Endometrial microvascular endothelial cells (primary cell): ENCODE results near the gene UXT. TPM values are rescaled to one million over a fixed set of nuclear protein-coding genes. Genes with fewer than 3 reads are reported as not detected.

Experiments
- in situ Hi-C: cut with HindIII; loops from 2 replicates; pipeline ENCODE4 v1.10.0; 2017; ENCODE audit warnings: low sequenced_read_pairs, low pct_unique_long_range_greater_than_20kb; ENCODE audit errors: inconsistent ontology term
- total RNA-seq: library from RNA; depleted of rRNA; stranded (reverse); fragments of >200 nt; gene quantifications from one replicate; pipeline ENCODE4 v1.2.3, GENCODE V29; 2015; ENCODE audit errors: inconsistent ontology term

UXT gene
- total RNA-seq, 1 donor from 2014 or later: 115 TPM

GRCh38 chrX:47650164-47651042, 8.6 kb downstream of the UXT start, which contains the start of gene ELK1:
TSS of gene ELK1 (minus strand) at chrX:47650563. CDS start at chrX:47641441, 9,122 bp downstream.
- in situ Hi-C loops: no loop called here

DNA sequence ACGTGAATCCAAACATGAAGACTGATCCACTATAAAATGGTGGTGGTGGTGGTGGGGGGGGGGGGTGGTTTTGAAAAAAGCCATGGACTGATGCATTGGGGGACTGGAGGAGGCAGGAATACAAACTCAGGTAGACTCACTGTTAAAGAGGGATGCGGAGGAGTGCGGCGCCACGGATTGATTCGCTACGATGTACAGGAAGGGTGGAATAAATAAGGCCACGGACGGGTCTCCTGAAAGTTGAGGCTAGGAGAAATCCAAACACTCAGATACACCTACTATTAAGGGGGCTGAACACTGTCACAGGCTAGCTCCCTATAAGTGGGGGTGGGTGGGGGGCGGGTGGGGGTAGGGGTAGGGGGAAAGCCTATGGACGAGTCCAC, 9.2 kb downstream of the UXT start:
- in situ Hi-C loops: no loop called here

- in situ Hi-C loops: no loop called here
These were observed 9.7 kb downstream of the UXT start for GRCh38 chrX:47649271-47649670.

DNA sequence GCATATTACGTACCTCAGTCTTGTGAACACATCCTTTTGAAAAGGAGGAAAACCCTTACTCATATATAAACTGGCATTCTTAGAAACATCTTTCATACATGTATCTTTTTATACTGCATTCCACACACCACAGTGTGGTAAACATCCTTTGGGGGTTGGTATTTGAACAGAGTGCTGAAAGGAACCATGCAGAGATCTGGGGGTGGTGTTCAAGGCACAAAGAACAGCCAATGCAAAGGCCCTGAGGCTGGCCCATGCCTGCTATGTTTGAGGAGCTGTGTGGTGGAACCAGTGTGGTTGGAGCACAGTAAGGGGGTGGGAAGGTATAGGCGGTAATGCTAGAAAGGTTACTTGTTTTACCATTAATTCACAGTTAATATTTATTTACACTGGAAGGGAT, 10.6 kb downstream of the UXT start:
- in situ Hi-C loops: no loop called here

DNA sequence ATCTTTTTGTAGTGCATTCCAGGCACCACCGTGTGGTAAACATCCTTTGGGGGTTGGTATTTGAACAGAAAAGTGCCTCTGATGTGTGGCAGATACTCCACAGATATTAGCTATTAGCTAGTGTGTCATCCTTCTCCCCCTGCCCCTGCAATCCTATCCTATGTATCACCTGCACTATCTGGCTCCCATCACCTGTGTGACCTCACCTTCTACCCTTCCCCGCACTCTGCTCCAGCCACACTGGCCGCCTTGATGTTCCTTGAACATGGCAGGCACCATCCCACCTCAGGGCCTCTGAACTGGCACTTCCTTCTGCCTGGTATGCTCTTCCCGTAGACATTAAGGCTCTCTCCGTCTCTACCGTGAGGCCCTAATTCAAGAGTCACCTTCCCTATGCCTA, 12.3 kb downstream of the UXT start:
- in situ Hi-C loops: no loop called here

DNA sequence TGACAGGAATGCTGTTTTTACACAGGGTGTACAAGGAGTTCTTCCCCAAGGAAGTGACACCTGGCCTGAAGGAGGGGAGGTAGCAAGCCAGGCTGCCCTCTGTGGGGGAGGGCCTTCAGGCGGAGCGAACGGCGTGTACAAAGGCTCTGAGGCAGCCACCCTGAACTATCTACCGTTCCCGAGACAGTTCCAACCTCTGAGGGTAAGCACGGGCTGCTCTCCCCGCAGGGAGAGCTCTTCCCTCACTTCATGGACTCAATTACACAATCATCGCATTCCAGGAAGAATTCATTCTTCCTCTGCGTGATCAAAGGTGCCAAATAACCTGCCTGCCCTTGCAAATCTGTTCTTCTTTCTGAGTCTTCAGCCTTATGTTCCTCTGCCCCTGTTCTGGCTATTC, 13.4 kb downstream of the UXT start:
- in situ Hi-C loops: no loop called here

- in situ Hi-C loops: no loop called here
These were observed 14.4 kb downstream of the UXT start for GRCh38 chrX:47644557-47645091.

DNA sequence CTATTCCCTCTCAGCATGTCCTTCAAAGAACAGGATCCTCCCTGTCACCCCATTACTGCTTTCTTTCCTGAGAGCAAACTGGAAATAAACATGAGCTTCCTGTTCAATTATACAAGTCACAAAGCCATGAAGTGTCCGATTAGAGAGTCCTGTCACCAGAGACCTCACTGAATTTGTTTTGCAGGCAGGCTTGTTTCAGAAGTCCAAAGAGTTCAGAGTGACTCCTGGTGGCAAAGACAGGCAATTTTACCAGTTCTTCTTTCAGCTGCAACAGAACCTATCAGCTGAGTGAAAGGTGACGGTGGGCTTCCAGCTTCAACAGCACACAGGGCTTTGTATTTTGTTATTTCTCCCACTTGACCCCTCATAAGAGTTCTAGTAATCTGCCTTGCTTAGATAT, 15.1 kb downstream of the UXT start:
- in situ Hi-C loops: no loop called here

DNA sequence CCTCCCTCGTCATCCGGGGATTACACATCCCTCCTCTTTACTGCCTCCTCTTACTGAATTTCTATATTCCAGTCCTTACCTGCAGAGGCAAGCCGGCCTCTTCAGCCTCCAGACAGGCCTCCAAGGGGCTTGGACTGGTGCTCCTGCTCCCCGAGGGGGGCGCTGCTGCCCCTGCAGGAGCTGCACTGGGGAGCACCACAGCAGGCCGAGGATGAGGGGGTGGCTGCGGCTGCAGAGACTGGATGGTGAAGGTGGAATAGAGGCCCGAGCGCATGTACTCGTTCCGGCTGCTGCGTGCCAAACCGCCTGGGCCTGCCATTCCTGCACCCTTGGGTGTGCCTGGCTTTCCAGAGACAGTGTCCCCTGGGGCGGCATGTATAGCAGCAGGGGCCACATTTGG, 20.2 kb downstream of the UXT start:
- in situ Hi-C loops: no loop called here

- in situ Hi-C loops: no loop called here
These were observed 21.3 kb downstream of the UXT start for GRCh38 chrX:47637546-47638195.

- in situ Hi-C loops: no loop called here
These were observed 24.0 kb downstream of the UXT start for GRCh38 chrX:47634871-47635575.

GRCh38 chrX:47633689-47634590, 25.0 kb downstream of the UXT start:
- in situ Hi-C loops: no loop called here

- in situ Hi-C loops: no loop called here
These were observed 26.3 kb downstream of the UXT start for GRCh38 chrX:47632666-47633065.

DNA sequence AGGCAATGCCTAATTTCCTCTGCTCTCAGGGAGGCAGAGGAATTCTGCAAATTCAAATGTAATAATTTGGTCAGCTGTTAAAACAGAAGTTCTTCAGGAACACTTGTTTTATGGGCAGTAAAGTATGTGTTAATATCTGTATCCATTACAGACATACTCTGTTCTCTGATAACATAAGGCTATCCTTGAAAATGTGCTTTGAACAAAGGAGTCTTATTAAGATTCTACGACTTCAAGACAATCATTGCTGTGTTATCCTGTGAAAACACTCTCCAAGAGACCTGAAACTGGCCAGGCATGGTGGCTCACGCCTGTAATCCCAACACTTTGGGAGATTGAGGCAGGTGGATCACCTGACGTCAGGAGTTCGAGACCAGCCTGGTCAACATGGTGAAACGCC, 27.3 kb downstream of the UXT start:
- in situ Hi-C loops: no loop called here

- in situ Hi-C loops: no loop called here
These were observed 29.4 kb downstream of the UXT start, which contains the start of gene CFP for GRCh38 chrX:47629419-47630200. TSS of gene CFP (minus strand) at chrX:47629930. CDS start at chrX:47629844, 86 bp downstream.

DNA sequence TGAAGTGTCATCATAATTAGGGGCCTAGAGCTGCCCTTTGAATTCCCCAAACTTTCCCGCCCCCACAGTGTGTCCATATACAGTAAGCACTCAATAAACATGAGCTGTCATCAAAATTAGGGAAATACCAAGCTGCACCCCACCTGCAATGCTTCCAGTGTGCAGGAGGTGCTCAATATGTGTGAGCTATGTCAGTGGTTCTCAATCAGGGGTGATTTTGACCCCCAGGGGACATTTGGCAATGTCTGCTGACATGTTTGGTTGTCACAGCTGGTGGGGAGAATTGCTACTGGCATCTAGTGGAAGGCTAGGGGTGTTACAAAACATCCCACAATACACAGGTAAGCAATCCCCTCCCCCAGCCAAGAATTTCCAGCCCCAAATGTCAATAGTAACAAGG, 30.0 kb downstream of the UXT start:
- in situ Hi-C loops: no loop called here

GRCh38 chrX:47625365-47625764, 33.6 kb downstream of the UXT start:
- in situ Hi-C loops: no loop called here

- in situ Hi-C loops: no loop called here
These were observed 35.4 kb downstream of the UXT start for GRCh38 chrX:47623540-47624027.
